HG03159 (cell line): Measurements from ENCODE around the gene FGF14.
A peak's percentile ranks its signal among the peaks of the same experiment; 100 is the strongest.

Experiments used
- ATAC-seq: cut with Tn5 transposase; IDR thresholded peaks from one replicate; pipeline ENCODE4 v1.9.1; 2021; ENCODE audit warnings: mild to moderate bottlenecking, moderate library complexity; ENCODE audit not compliant: unreplicated experiment

The FGF14 gene

DNA sequence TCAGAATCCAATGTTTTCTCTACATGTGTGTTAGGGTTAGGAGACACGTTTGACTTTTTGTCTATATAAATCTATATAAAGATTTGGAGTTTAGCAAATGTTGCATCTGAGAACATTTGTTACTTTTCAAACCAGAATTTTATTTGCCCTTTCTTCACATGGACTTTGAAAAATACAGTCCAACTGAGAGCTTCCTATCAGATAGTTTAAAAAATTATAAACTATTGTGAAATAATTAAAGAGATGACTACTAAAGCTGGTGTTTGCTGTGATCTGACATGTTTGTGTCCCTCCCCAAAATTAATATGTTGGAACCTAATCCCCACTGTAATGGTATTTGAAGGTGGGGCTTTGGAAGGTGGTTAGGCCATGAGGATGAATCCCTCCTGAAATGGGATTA is 652.3 kb downstream of the FGF14 start:
- no peak for ATAC-seq

DNA sequence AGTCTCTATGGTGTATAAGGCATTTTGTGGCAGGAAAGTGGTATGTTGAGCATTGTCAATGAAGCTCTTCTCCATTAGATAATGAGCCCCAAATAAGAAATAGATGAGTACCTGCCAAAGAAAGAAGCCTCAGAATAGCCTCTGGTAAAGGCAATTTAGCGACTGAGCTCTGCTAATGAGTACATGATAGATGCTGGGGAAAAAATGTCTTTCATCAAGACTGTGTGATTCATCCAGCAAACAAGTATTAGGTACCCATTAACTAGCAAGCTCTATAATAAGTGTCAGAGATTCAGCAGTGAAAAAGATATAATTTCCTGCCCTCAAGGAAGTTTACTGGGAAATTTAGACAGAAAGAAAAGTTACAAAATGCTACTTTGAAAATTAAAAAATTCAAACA is 654.8 kb downstream of the FGF14 start:
- no peak for ATAC-seq

DNA sequence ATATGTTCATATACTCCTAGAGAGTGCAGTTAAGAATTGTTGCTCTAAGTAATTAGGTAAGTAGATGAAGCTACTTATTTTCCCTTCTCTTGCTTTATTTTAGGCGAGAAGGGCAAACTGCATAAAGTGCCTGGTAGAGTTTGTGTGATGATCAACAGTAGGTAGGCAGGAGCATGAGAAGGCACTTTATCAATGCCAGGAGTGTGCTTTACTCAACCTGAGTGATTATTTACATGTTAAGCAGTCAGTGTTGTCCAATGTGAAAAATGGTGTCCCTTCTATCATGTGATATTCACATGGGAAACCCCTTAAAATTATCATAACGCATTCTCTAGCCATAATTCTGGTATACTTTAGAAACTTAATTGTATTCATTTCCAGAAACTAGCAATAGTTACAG is 655.3 kb downstream of the FGF14 start:
- ATAC-seq = no peak

DNA sequence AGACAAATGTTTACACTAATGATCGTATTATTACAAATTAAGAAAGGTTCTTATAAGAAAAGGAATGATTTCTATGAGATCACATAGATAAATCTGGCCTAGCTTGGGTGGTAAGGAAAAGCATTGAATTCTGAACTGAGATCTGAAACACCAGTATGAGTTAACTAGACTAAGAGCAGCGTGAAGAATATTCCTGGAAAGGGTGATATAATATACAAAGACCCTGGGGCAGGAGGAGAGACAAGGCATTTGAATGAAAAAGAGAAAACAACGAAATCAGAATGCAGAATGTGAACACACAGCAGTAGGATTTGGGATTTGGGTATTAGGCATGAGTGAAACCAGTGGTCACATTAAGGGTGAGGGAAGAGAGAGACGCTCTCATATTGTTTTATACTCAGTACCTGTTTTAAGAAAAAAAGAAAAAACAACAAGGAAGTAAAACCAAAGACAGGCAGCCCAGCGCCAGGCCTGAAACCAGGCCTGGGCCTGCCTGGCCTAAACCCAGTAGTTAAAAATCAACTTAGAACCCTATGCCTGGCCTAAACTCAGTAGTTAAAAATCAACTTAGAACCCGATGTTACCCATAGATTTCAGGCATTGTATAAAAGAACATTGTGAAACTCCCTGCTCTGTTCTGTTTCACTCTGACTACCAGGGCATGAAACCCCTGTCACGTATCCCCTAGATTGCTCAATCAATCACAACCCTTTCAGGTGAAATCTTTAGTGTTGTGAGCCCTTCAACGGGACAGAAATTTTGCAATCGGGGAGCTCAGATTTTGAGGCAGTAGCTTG is 662.3 kb downstream of the FGF14 start:
- peak; percentile 96 for ATAC-seq

DNA sequence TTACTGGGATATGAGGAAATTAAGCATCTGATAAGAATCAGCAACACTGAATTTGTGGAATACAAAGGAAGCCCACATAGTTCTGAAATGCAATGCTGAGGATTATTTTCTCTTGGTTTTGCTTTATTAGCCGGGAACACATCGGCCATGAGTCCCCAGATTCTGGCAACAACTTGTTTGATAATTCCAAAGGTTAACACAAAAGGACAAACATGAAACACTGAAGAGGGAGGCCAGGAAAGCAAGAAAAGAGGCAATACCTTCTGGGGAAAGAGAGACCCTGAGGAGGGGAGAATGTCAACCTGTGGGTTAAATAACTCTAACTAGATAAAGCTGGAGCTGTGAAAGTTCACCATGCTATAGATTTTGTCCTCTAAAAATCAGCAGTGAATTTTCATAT is 663.5 kb downstream of the FGF14 start:
- no peak for ATAC-seq

DNA sequence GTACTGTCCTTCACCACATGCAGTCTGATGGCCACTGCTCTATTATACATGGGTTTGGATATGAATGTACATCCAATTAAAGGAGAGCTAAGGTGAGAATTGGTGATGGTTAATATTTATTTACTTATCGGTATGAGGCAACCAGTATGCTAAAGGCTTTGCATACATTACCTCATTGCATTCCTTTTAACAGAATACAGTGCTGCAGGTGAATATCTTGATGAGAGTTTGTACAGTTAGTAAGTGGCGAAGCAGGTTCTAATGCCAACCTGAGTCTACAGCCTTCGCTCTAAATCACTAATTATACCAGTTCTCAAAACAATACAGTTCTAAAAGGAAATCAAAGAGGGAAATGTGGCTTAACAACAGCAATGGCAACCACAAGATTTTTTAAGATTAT is 665.3 kb downstream of the FGF14 start:
- ATAC-seq = no peak

DNA sequence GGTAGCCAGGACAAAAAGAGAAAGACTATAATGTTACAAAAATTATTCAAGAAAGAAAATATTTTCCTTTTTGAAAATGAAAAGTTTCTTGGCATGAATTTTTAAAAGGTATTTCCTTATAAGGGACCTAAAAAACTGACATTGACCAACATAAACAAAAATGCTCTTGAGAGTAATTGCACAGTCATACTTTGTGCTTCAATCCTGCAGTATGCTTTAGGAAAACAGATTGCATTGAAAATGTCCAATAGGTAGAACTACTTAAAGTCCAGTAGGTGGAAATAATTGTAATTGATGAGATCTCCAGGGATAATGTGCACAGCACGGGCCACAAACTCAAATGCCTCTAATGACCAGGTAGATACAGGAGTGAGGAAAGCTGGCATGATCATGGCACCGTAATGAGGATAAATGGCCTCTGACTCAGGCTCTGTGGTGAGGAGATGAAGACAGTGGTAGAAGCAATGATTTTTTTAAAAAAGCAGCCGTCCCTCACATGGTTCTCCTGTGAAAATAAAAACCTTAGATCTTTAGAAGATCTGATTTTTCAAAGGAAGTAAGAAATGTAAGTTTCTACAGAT is 671.3 kb downstream of the FGF14 start:
- ATAC-seq = no peak

DNA sequence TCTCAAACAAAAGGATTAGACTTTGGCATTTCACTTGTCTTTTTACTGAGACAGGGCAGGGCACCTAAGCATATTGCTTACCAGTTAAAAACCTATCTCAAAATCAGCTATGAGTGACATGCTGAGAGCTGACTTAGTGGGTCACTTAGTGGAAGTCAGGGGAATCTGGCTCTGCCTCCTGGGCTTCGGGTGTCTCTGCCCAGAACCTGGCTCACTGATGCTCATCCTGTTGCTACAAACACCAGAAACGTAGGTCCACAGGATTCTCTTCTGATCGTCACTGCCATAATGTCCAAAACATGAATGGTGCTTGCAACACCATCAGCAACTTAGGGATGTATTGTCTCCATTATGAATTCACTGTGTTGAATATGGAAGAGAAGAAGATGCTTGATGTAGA is 673.2 kb downstream of the FGF14 start:
- ATAC-seq = no peak

DNA sequence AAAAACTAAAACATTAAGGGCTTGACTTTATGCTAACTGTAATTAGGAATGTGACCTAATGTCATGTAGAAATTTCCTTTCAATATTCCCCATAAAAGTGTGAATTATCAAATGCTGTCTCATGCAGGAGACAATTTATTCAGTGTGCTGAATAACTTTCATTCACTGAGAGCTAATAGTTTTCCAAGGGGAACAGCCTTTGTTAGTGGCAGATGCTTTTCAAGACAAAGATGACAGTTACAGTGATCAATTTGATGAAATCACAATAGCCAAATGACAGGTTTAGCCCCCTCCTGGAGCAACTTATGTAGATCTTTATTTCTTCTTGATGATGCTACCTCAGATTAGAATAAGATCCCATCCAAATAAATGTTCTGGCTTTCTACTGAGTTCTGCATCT is 673.8 kb downstream of the FGF14 start:
- ATAC-seq = no peak

DNA sequence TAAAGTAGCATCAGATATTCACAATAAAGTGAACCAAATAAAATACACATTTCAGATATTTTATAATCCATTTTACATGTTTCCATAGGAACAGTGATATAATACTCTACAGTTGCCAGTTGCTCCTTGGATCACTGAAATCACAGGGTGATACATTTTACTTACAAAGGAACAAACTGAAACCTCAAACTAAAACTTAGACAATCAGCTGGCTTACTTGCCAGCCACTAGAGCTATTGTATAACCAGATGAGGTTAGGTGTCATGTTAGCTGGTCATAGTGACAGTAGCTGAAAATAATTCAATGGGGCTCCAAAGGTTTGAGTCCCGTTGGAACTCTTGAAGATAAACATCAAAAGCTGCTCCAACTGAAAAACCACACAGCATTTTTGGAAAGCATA is 674.7 kb downstream of the FGF14 start:
- no peak for ATAC-seq

DNA sequence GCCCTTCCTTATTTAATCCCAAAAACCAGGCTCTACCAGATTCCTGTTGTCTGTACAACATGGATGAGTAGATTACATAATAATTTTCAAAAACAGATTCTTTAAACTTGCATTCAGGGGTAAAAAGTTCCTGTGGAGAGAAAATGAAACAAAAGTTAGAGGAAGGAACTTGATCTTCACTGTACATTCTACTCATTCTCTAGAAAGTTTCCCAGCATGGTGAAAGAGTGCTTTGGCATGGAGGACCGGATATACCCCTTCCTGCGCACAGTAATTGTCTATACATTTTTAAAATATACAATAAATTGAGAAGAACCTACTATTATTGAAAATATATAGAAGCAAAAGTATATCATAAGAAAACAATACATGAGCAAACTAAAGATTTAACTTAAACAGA is 675.2 kb downstream of the FGF14 start:
- ATAC-seq = no peak

DNA sequence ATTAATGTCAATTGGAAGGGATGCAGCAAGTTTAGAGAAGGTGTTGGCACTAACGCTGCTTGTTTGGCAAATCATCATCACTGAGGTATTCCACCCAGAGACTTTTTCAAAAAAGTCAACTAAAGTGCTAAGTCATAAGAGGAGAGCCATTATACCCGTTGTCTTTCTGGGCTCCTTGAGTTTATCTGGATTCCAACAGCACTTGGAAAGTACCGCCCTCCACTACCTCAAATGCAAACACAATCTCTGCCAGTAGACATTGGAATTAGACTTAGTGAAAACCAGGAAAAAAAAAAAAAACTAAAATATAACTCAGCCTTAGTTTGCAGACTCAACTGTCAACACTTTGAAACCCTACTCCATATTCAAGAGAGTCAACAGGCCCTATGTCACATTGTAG is 683.4 kb downstream of the FGF14 start:
- no peak for ATAC-seq

DNA sequence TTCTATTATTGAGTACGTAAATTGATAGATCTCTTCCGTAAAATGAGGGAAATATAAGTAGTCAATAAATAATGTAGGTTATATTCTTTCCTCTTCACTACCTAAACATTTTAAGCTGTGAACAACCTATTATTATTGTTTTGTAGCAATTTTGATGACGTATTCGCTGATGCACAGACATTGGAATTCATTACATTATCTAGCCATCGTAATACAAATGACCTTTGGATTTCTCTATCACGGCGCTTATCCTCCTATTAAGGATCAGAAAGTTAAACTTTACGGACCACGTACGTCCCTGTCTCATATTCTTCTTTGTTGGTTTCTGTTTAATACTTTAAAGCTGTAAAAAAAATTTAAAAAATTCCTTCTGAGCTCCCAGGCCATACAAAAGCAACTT is 684.5 kb downstream of the FGF14 start:
- no peak for ATAC-seq

DNA sequence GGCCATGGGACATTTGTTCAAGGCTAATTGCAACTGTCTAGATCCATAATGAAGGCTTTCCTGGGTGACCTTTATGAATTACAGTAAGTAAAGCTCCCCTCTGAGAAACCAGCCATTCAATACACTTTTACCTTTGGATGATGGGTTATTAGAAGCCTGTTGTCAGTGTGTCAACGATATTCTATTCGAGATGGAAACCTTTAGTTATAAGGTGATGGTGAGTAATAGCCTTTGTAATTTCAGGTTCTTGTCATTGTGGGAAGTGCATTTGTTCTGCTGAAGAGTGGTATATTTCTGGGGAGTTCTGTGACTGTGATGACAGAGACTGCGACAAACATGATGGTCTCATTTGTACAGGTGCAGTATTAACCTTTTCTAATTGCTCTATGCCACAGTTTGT is 687.7 kb downstream of the FGF14 start:
- no peak for ATAC-seq

DNA sequence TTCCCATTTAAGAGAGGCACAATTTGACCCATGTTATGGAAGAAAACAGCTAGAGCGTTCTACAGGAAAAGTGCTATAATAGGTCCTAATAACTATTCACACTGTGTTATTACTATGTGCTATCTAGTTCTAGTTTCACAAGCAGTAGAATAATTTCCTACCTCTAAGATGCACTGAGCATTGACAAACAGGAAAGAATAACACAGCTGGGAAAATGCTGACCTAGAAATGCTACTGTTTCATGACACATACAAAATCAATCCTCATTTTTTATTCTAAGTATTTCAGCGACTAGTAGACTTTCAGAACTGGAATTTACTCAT is 689.9 kb downstream of the FGF14 start:
- ATAC-seq = no peak

DNA sequence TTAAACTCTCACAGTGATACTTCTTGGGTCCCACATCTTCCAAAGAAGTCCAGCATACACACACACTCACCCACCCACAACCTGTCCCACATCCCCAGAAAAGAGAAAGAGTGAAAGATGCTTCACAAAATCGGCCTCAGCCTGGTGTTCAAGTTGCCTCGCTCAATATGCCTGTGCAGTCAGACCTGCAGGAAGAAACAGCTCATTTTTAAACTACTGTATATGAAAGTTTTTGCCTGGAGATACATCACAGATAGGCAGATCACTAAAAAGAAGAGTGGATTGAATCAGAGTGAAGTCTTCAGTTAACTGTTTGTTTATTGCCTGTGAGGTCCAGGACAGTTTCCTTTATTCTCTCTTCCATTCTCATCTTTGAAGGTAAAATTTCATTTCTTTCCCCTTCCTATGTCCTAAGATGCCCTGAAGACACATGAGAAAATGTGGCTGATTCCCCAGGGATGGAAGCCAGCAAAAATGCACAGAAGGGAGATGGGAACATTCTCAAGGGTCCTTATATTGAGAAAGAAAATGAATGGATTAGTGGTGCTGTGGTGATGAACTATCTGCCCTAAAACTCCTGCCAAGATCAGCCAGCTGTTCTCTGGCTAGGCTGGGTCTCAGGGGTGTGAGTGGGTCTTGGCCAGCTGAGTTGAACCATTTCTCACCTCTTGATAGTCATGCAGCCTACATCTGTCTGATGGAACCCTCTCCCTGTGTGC is 690.4 kb downstream of the FGF14 start:
- ATAC-seq = no peak

DNA sequence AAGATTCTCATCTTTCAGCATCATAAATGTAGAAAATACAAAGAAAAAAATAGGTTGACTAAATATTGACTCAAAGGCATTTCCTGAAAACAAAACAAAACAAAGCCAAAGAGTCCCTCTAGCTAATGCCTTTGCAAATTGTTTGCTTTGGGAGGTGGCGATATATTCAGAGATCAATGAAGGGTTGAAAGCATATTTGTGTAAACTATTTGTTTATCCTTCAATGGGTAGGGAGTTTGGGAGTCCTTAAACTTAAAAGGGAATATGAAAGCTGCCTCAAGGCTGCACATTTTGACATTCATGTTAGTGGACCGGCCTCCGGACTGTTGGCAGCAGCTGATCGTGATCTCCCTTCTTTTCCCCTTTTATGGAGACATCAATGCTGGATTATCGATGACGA is 691.9 kb downstream of the FGF14 start:
- ATAC-seq = no peak

DNA sequence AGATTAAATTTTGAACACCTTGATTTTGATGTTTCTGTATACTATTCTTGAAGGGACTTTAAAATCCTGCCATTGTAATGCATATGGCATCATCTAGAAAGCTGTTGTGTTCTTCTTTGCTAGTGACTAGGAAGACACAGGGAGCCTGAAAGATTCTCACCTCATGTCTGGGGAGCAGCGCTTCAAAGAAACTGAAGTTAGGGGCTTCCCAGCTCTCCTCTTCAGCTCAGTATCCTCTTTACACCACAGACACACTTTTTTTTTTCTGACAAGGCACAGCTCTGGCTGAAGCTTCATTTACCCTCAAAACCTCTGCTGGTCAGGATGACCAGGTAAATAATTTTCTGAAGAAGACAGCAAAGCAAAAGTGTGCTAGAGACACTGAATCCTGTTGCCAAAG is 693.7 kb downstream of the FGF14 start:
- no peak for ATAC-seq

DNA sequence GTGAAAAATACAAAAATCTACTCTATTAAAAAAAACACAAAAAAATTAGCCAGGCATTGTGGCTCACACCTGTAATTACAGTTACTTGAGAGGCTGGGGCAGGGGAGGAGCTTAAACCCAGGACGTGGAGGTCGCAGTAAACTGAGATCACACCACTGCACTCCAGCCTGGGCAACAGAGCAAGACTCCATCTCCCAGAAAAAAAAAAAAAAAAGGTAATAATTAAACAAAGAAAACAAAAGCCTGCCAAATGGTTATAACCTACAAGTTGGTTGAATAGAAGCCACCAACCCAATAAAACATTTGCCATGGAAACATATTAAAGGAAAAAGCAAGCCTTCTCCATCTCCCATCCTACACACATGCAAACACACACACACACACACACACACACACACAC is 694.2 kb downstream of the FGF14 start:
- no peak for ATAC-seq

DNA sequence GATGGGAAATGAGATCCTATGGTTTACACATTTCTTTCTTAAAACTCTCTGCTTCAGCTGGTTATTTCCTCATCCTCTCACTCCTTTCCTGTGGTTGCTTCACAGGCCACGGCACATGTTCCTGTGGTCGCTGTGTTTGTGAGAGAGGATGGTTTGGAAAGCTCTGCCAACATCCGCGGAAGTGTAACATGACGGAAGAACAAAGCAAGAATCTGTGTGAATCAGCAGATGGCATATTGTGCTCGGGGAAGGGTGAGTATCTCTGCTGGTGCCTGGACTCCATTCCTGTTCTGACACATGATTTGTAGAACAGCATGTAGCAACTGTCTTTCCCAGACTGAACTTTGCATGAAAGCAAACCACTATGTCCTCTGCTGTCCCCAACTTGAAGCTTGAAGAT is 695.2 kb downstream of the FGF14 start:
- no peak for ATAC-seq

DNA sequence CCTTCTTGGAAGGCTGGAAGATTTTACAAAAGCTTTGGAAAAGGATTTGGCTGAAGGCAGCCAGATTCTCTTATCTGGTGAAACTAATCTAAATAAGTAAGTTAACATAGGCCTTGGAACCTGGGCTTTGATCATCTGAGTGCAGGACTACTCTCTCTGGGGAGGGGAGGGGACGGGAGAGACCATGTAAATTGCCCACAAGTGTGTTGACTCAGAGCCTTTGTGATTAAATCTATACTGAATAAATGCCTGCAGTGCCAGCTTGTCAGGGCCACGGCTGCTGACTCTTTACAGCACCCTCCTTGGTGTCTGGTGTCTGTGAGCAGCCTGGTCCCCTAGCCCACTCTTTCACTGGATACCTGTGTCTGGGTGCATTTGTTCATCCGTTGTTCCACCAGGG is 698.0 kb downstream of the FGF14 start:
- ATAC-seq = no peak

DNA sequence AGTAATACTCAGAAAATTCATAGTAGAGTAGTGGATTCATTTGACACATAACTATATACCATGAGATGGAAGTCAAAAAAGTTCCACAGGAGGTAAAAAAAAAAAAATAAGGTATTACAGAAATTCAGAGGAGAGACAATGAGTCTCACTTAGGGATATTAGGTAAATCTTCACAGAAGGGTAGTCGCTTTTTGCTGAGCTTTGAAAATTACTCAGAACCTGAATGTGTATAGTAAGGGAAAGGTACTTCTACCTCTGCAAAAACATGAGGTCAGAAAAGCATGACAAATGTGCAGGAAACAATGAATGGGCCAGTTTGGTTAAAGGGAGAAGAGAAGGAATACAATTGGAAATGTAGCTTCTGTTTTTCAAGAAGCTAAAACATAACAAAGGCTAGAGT is 698.8 kb downstream of the FGF14 start:
- ATAC-seq = no peak
